ENCODE measurements around the gene PHETA1.
"Not testable (repeated sequence)": the region's sequence is repeated elsewhere in the genome, so short reads cannot be mapped to it uniquely, and the experiment has no call there.

Gene PHETA1

GRCh38 chr12:111405149-111405858 is 36.4 kb upstream of the PHETA1 start:
- peak; percentile 96 for DNase-seq

- peak; percentile 35 for DNase-seq
Measured at GRCh38 chr12:111404362-111405148, 35.7 kb upstream of the PHETA1 start.

- DNase-seq = not testable (repeated sequence)
Measured at GRCh38 chr12:111402490-111402824, 33.6 kb upstream of the PHETA1 start.

DNA sequence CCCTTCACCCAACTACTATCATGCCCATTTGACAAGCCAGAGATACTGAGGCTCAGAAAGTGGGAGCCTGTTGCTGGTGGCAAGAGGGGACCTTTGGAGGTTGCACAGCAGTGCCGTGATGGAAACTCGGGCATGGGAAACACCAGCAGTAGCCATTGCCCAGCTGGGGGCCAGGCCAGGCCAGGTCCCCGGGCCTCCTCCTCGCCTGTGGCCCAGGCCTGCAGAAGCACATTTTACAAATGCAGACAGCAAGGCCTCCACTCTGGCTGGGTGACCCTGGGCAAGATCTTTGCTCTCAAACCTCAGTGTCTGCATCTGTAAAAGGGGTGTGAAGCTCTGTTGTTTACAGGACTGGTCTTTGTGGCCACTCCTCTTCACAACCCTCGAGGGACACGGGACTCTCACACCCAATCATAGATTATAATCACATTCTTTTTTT is 32.3 kb upstream of the PHETA1 start:
- DNase-seq = no peak

GRCh38 chr12:111399741-111400404 is 31.0 kb upstream of the PHETA1 start:
- not testable (repeated sequence) for DNase-seq

- no peak for DNase-seq
Measured at GRCh38 chr12:111398530-111398929, 29.6 kb upstream of the PHETA1 start.

- DNase-seq = peak; percentile 92
Measured at GRCh38 chr12:111396726-111397445, 28.0 kb upstream of the PHETA1 start.

- not testable (repeated sequence) for DNase-seq
Measured at GRCh38 chr12:111396271-111396670, 27.4 kb upstream of the PHETA1 start.

- DNase-seq = no peak
Measured at GRCh38 chr12:111395336-111396187, 26.7 kb upstream of the PHETA1 start.

DNA sequence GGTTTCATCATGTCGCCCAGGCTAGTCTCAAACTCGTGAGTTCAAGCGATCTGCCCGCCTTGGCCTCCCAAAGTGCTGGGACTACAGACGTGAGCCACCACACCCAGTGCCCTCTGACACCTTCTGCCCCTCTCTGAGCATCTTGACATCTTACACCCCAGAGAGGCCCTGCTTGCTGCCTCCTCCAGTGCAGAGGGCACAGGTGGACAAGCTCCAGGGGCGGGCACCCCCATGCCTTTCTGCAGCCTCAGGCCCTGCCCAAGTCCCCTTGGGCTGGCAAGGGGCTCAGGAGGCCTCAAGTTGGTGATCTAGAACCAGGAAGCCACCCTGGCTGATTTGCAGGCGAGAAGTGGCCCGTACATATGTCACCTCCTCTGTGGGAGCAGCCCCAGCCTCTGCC is 25.6 kb upstream of the PHETA1 start:
- no peak for DNase-seq

DNA sequence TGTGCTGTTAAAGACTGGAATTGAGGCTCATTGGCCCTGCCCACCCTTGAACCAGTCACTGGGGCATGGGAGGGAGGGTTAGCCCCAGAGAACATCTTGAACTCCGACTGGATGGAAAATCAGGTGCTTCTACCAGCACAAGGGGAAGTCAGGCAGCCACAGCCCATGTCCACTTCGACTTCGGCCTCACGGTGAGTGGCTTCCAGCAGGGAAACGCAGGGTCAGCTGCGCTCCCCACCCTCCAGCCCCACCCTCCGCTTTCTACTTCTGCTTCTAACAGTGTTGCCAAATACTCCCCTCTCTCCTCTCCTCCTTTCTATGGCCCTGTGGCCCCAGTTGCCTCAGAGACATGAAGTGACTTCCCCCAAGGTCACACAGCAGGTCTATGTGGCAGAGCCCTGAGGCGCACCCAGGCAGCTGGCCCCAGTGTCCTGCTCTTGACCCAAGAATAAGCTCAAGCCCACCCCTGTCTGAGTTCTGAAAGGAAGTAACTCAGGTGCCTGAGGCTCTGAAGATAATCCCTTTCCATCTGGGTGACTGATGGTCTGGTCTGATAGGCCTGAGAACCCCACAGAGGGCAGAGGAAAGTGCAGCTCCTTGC is 24.9 kb upstream of the PHETA1 start:
- DNase-seq = no peak

- DNase-seq = no peak
Measured at GRCh38 chr12:111390910-111391309, 22.0 kb upstream of the PHETA1 start.

DNA sequence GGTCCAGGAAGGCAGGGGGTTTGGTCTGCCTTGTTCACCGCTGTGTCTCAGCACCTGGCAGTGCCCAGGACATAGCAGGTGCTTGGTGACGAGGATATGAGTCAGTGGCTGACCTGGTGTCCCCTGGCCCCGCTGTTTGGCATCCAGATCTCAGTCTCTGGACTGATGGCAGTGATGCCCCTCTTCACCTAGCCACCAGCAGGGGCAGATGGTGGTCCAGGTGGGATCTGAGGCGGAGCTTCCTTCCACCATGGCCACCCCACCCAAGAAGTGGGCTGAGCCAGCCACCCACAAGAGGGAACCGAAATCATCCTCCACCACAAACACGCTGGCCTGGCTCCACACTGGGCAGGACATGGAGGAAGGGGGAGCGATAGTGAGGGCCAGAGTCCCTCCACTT is 20.7 kb upstream of the PHETA1 start:
- DNase-seq = no peak

DNA sequence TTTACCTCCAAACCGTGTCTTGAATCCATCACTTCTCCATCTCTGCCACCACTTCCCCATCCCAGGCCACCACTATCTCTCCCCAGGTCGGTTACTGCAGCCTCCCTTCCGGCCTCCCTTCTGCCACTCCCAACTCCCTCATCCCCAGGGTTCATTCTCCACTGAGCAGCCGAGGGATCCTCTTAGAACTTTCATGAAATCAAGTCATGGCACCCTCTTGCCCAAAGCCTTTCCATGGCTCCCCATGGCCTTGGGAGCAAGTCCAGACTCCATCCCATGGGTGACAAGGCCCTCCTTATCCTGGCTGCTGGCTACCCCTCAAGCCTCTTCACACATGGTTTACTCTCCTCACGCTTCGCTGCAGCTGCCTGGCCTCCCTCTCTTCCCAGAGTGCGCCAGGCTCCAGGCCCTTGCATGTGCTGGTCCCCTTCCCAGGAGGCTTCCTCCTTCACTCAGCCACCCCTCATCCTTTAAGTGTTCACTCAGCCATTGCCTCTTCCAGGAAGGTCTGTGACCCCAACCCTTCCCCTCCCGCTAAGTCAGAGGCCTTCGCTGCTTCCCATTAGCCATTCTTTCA is 18.9 kb upstream of the PHETA1 start:
- DNase-seq = no peak

- DNase-seq = peak; percentile 37
Measured at GRCh38 chr12:111386885-111387284, 18.0 kb upstream of the PHETA1 start.

GRCh38 chr12:111384596-111384995 is 15.7 kb upstream of the PHETA1 start:
- DNase-seq = peak; percentile 19

DNA sequence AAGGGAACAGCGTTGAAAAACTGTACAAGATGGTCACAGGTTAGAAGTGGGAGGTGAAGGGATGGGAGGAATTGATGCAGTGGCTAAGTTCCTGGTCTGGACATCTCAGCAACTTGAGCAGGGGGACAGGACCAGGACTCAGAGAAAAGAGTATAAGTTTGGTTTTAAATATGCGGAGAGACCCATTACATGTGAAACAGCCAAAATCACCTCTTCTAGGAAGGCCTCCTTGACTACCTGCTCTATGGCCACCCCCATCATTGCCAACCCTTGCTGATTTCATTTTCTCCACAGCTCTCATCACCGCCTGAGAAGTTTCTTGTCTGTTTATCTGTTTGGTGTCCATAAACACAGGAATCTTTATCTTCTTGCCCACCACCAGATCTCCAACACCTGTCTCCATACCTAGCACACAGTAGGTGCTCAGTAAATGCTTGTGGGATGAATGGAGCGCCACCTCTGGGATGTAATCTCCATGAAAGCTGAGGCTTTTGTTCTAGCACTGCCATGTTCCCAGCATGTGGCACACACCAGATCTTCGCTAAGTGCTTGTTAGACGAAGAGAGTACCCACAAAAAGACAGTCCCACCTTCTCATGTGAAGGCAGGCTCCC is 11.2 kb upstream of the PHETA1 start:
- no peak for DNase-seq

DNA sequence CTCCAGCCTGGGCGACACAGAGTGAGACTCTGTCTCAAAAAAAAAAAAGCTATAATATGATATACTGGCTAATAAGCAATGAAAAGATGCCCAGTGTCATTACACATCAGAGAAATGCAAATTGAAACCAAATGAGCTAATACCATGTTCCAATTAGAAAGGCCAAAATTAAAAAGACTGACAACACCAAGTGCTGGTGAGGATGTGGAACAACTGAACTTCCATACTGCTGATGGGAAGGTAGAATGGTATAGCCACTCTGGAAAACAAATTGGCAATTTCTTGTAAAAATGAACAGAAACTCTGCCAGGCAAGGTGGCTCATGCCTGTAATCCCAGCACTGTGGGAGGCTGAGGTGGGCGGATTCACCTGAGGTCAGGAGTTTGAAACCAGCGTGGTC is 8.5 kb upstream of the PHETA1 start:
- DNase-seq = no peak

GRCh38 chr12:111373231-111373630 is 4.3 kb upstream of the PHETA1 start:
- DNase-seq = not testable (repeated sequence)

- peak; percentile 18 for DNase-seq
Measured at GRCh38 chr12:111369496-111370220, 763 bp upstream of the PHETA1 start.
